DND-41 (cell line): ENCODE measurements around the gene NAALADL1.

Experiments used
- CTCF ChIP-seq: IDR thresholded peaks from 2 replicates; pipeline ENCODE4 v1.5.1; 2012; ENCODE audit warnings: borderline replicate concordance, low read length, moderate library complexity, mild to moderate bottlenecking; ENCODE audit not compliant: poor library complexity, severe bottlenecking; ENCODE audit errors: extremely low read depth
- EZH2 ChIP-seq: IDR thresholded peaks from 3 replicates; pipeline ENCODE4 v1.6.1; 2012; ENCODE audit warnings: borderline replicate concordance, low read depth, mild to moderate bottlenecking, moderate library complexity, low read length, inconsistent platforms; ENCODE audit not compliant: severe bottlenecking

GRCh38 chr11:65096926-65097325 lies 38.6 kb upstream of the NAALADL1 start:
- TF ChIP-seq CTCF (no peak), EZH2 (no peak)
